GM19468 (cell line): ENCODE measurements around the gene SGF29.
"Not testable (repeated sequence)": the region's sequence is repeated elsewhere in the genome, so short reads cannot be mapped to it uniquely, and the experiment has no call there.

Source experiments
- ATAC-seq: cut with Tn5 transposase; IDR thresholded peaks from one replicate; pipeline ENCODE4 v1.9.1; 2021; ENCODE audit warnings: mild to moderate bottlenecking, moderate library complexity, moderate number of reproducible peaks; ENCODE audit not compliant: unreplicated experiment; ENCODE audit errors: extremely low read depth

The SGF29 gene

GRCh38 chr16:28553776-28554633 is at the start of gene SGF29:
Gene SGF29 (plus strand): TSS chr16:28553920. CDS start chr16:28581070, 27,150 bp downstream.
- no peak for ATAC-seq

GRCh38 chr16:28504707-28505404 is 48.9 kb upstream of the SGF29 start:
- ATAC-seq: no peak

GRCh38 chr16:28505489-28506137 is 48.1 kb upstream of the SGF29 start:
- ATAC-seq: no peak

- no peak for ATAC-seq
These were observed 42.7 kb upstream of the SGF29 start for GRCh38 chr16:28511031-28511430.

GRCh38 chr16:28511801-28512789 is 41.6 kb upstream of the SGF29 start:
- ATAC-seq: no peak

GRCh38 chr16:28513484-28514181 is 40.1 kb upstream of the SGF29 start:
- no peak for ATAC-seq

GRCh38 chr16:28514246-28514645 is 39.5 kb upstream of the SGF29 start:
- no peak for ATAC-seq

- ATAC-seq: no peak
These were observed 33.0 kb upstream of the SGF29 start for GRCh38 chr16:28520672-28521071.

GRCh38 chr16:28521436-28521835 is 32.3 kb upstream of the SGF29 start:
- no peak for ATAC-seq

- ATAC-seq: no peak
These were observed 30.9 kb upstream of the SGF29 start for GRCh38 chr16:28522792-28523191.

- ATAC-seq: no peak
These were observed 29.0 kb upstream of the SGF29 start for GRCh38 chr16:28524681-28525171.

GRCh38 chr16:28526201-28527099 is 27.3 kb upstream of the SGF29 start:
- ATAC-seq: no peak

- ATAC-seq: not testable (repeated sequence)
These were observed 26.5 kb upstream of the SGF29 start for GRCh38 chr16:28527100-28527785.

GRCh38 chr16:28527985-28528384 is 25.7 kb upstream of the SGF29 start:
- ATAC-seq: no peak

GRCh38 chr16:28528463-28528867 is 25.3 kb upstream of the SGF29 start:
- ATAC-seq: no peak

- no peak for ATAC-seq
These were observed 24.6 kb upstream of the SGF29 start for GRCh38 chr16:28529124-28529523.
